Stimulated activated CD8-positive, alpha-beta memory T cell treated with anti-CD3 and anti-CD28 coated beads, Interleukin-15, amount 100 ng/mL, for 4 hours (primary cell): ENCODE measurements around the gene FOSL2.

ENCODE experiments used
- DNase-seq, 2 donors: peaks; one replicate each; pipeline ENCODE4 v3.0.0-alpha.2; 2020; ENCODE audit warnings: low read depth in 2 of 2

Gene FOSL2

DNA sequence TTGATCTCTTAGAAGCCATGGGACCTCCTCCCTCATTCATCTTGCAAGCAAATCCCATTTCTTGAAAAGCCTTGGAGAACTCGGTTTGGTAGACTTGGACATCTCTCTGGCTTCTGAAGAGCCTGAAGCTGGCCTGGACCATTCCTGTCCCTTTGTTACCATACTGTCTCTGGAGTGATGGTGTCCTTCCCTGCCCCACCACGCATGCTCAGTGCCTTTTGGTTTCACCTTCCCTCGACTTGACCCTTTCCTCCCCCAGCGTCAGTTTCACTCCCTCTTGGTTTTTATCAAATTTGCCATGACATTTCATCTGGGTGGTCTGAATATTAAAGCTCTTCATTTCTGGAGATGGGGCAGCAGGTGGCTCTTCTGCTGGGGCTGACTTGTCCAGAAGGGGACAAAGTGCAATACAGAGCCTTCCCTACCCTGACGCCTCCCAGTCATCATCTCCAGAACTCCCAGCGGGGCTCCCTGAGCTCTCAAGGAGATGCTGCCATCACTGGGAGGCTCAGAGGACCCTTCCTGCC is 20.0 kb downstream of the FOSL2 start:
- no peak for DNase-seq

DNA sequence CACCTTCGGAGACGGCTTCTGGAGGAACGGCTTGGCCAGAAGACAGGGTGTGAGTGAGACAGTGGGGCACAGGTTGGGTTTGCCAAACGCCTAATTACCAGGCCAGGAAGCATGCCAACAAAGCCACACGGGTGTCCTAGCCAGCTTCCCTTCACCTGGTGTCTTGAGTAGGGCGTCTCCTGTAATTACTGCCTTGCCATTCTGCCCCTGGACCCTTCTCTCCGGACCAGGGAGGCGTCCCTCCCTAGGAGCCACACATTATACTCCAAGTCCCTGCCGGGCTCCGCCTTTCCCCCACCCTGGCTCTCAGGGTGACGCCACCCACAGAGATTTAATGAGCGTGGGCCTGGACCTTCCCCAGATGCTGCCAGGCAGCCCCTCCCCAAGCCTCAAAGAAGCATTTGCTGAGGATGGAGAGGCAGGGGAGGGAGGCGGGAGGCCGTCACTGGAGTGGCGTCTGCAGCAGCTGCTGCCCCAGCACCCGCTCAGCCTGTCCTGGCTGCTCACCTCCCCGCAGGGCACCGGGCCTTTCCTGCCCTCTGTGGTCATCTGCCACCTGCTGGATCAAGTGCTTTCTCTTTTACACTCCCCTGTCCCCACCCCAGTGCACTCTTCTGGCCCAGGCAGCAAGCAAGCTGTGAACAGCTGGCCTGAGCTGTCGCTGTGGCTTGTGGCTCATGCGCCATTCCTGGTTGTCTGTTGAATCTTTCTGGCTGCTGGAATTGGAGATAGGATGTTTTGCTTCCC is 20.7 kb downstream of the FOSL2 start:
- no peak for DNase-seq

DNA sequence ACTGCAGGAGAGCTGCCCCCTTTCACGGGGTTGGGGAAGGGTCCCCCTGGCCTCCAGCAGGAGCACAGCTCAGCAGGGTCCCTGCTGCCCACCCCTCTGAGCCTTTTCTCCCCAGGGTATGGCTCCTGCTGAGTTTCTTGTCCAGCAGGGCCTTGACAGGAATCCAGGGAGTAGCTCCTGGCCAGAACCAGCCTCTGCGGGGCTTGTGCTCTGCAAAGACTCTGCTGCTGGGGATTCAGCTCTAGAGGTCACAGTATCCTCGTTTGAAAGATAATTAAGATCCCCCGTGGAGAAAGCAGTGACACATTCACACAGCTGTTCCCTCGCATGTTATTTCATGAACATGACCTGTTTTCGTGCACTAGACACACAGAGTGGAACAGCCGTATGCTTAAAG is 21.2 kb downstream of the FOSL2 start:
- DNase-seq: no peak

- DNase-seq: no peak
These were observed 21.9 kb downstream of the FOSL2 start for GRCh38 chr2:28414583-28414982.

GRCh38 chr2:28415010-28415409 is 22.4 kb downstream of the FOSL2 start:
- no peak for DNase-seq

DNA sequence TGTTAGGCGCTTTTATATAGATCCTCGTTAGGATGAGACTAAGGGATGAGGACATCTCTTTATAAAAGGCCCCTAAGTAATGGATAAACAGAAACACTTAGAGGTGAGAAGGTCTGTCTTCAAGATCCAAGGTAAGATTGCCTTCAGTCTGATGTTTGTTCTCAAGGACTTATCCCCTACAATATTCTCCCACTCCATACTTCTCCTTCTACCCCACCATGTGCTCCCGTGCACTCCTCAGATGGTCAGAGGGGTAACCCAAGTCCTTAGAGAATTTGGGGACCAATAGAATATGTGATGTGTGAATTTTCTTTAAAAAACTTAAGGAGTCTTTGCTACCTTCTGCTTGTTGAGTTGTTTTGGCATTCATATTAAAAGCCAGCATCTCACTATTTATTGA is 23.1 kb downstream of the FOSL2 start:
- DNase-seq: no peak

- no peak for DNase-seq
These were observed 26.3 kb downstream of the FOSL2 start for GRCh38 chr2:28419003-28419402.

DNA sequence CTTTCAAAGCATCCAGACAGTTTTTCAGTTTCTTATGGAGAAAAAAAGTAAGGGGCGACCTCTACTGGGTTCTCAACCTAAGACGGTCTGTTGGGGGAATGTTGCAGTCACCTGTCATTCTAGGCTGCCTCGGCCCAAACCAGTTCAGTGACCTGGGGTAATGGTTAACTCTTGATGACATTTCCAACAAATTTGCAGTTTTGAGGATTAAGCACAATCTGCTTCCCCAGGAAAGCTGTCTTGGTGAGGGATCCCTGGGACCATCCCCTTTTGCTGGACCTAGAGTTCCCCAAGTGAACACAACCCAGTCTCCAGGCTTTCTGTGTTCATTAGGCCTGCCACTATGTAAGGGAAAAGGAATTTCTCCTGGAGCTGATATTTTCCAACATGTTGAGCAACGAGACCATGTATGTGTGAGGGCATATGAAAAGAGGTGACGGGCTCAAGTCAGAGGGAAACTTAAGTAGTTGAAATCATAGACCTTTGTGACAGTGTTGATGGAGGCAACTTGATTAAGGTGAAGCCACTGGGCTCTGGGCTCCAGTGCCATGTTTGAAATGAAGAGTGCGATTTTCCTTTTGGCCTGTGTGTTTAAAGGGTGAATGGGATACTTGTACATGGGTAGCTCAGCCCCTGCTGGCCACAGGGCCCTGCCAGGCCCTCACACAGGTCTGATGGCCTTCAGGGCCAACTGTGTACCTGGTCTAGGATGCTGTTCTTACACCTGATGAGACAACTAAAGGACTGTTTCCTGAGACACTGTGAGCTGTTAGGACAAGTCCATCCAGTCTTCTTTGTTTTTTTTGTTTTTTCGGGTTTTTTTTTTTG is 27.0 kb downstream of the FOSL2 start:
- no peak for DNase-seq

DNA sequence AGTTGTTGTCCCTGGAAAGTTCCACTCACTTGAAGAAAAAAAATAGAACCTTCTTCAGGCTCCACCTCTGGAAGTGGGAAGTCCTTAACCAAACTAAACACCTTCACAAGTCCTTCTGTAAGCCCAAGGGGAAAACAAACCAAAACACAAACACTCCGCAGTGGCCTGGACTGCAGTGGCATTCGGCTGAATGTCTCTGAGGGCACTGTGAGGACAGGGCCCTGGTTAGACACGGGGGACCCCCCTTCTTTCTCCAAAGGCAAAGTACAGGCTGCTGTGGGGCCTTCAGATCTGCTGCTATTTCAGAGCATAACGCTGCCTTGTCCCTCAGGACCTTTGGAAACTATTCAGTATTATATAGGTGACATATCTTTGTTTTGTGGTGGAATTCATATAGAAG is 28.1 kb downstream of the FOSL2 start:
- DNase-seq: no peak

GRCh38 chr2:28422908-28423741 is 30.5 kb downstream of the FOSL2 start:
- DNase-seq: no peak

DNA sequence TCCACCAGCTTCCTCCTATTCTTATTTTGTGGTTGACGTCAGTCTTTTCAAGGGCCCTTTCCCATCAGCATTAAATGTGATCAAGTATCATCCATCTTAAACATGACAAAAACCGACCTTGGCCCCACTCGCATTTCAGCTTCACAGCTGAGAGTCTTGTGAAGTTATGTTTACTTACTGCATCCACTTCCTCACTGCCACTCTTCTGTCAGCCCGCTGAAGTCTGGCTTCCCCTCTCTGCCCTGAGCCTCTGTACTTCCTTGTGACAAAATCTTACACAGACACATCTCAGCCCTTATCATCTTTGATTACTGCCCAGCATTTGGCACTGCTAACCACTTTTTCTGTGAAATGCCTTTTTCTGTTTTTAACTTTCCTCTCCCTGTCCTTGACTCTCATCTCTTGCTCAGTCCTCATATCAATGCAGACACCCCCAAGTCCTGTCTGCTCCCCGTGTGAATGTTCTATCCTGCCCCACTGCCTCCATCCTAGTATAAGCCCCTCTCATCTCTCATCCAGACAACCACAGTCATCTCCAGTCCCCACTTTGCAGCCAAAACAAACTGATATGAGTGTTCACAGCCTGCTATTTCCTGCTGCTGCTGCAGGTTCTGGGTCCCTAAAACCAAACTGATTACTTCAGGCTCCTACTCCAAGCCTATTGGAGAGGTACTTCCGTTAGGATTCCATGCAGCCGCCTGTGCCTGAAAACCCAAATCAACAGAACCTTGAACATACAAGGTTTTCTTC is 31.4 kb downstream of the FOSL2 start:
- DNase-seq: no peak

- DNase-seq: no peak
These were observed 32.3 kb downstream of the FOSL2 start for GRCh38 chr2:28424799-28425463.

DNA sequence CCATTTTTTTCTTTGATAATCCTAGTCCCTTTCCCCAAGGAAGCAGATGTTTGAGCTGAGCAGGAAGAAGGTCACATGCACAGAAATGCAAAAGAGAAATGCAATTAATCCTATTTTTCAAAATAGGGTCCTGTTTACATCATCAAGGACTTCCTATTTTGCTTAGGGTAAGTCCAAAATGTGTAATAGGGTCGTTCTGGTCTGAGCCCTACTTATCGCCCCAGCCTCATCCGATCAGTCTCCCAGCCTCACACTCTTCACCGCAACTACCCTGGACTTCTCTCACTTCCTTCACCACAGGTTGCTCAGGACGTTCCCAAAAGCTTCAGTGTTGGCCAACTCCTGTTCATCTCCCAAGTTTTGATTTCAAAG is 32.8 kb downstream of the FOSL2 start:
- DNase-seq: no peak

GRCh38 chr2:28427741-28428415 is 35.2 kb downstream of the FOSL2 start:
- DNase-seq: no peak

DNA sequence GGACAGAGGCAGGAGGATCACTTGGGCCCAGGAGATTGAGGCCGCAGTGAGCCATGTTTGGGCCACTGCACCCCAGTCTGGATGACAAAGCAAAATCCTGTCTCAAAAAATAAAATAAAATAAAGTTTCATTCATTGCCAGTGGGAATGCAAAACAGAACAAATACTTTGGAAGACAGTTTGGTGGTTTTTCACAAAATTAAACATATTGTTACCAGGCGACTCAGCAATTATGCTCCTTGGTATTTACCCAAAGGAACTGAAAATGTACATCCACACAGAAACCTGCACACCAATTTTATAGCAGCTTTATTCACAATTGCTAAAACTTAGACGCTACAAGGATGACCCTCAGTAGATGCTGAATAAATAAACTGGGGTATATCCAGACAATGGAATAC is 35.8 kb downstream of the FOSL2 start:
- no peak for DNase-seq

DNA sequence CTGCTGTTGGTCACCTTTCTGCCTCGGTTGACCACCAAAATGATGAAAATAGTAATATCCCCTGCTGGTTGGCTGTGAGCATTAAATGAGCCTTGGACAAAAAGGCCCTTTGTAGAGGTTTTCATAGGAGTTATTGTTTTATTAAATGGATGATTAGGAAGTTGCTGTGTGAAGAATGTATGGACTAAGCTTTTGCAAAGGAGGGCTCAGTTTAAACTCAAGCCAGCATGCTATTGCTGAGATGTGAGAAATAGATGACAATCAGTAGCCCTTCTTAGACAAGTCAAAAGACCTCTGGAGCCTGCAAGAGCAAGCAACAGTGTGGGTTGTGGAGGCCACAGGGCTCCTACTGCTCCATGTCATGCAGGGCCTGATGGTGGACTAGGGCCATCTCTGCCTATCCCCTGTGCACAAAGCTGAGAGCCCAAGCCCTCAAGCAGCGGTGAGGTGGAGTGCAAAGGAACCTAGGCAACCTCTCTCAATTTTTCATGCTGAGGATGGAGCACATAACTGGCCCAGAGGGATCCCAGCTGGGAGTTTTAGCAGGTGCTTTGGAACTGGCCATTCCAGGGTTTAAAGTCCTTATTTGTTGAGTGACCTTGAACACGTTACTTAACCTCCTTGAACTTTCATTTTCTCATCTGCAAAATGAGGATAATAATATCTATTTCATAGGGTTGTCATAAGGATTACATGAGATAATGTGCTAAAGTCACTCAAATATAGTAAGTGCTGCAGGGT is 37.1 kb downstream of the FOSL2 start:
- no peak for DNase-seq

- DNase-seq: no peak
These were observed 37.7 kb downstream of the FOSL2 start for GRCh38 chr2:28430377-28430765.

DNA sequence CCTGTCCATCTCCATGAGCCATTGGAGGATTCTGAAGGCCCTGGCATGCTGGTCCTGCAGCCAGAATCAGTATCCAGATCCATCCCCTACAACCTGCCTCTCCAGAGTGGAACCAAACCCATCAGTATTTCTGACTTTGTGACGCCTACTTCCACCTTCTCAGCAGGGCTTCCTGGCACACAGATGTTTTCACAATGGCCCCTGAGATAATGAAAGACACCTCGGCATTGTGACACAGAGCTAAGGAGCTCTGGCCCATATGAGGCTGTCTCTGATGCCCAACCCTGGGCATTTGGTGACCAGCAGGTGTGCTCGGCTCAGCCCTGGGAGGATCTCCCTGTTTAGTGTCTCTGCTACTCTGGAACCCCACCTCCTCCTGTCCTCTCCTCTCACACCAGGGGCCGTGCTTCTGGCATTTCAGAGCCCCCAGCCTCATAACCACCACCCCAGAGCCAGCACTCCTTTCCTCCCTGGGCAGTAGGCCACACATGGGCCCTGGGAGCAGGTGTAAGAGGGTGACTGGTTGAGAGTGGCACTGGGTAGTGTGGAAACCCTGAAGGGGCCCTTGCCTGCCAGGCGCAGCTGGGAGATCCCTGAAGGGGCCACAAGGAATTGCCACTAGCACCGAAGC is 38.2 kb downstream of the FOSL2 start:
- no peak for DNase-seq

- DNase-seq: no peak
These were observed 39.1 kb downstream of the FOSL2 start for GRCh38 chr2:28431741-28432140.
